SK-N-SH (cell line): ENCODE data around the gene HCN4. TPM values are rescaled to one million over a fixed set of nuclear protein-coding genes. Genes with fewer than 3 reads are reported as not detected.

Experiments
- CTCF ChIA-PET: fragments of 300-600, 350-600 bp; formaldehyde crosslinking; extraction: SDS; loops from one replicate; lab custom pipeline; 2021; lab: Yijun Ruan, JAX
- POLR2A ChIA-PET: fragments of 350-600 bp; sonication (Branson Sonifier 250); formaldehyde crosslinking; extraction: SDS; loops from one replicate; lab custom pipeline; 2020; ENCODE audit warnings: antibody characterized with exemption, inconsistent platforms; lab: Yijun Ruan, JAX
- DNase-seq: peaks from one replicate; pipeline ENCODE4 v3.0.0; 2012
- H2AFZ ChIP-seq: fragments of 200-600 bp; sonication (generic); 2 replicates; pipeline ENCODE4 v1.8.1; 2016; ENCODE audit warnings: antibody characterized with exemption, mild to moderate bottlenecking, low read depth
- H3F3A ChIP-seq: fragments of 200-600 bp; sonication (generic); replicated peaks from 2 replicates; pipeline ENCODE3; 2016; ENCODE audit warnings: antibody characterized with exemption, mild to moderate bottlenecking; ENCODE audit not compliant: insufficient read depth
- H3K27ac ChIP-seq, 2 experiments: fragments of 200-500 bp in 1 of 2; fragments of 200-600 bp in 1 of 2; sonication (Bioruptor generic) in 1 of 2; sonication (generic), shearing (Covaris generic) in 1 of 2; 2 replicates each; pipeline versions ENCODE4 v1.5.1 to v1.6.1; 2014 to 2016; ENCODE audit warnings: low read depth in 2 of 2, inconsistent platforms in 1 of 2, low read length in 1 of 2, mild to moderate bottlenecking in 1 of 2, mixed read lengths in 1 of 2
- H3K27me3 ChIP-seq: fragments of 200-600 bp; sonication (generic), shearing (Covaris generic); 2 replicates; pipeline ENCODE4 v1.6.1; 2016; ENCODE audit warnings: mixed run types; ENCODE audit not compliant: insufficient read depth
- H3K36me3 ChIP-seq, 2 experiments: fragments of 200-500 bp in 1 of 2; fragments of 200-600 bp in 1 of 2; sonication (Bioruptor generic) in 1 of 2; sonication (generic) in 1 of 2; replicated peaks in 1 of 2; 2 replicates each; pipeline versions ENCODE3 to v1.5.1; 2014 to 2016; ENCODE audit warnings: low read length in 1 of 2, mild to moderate bottlenecking in 1 of 2; ENCODE audit not compliant: insufficient read depth in 2 of 2, control insufficient read depth in 1 of 2
- H3K4me1 ChIP-seq, 2 experiments: fragments of 200-500 bp in 1 of 2; fragments of 200-600 bp in 1 of 2; sonication (Bioruptor generic) in 1 of 2; sonication (generic), shearing (Covaris generic) in 1 of 2; 2 replicates each; pipeline versions ENCODE4 v1.5.1 to v1.6.1; 2014 to 2016; ENCODE audit warnings: low read depth in 1 of 2, low read length in 1 of 2, mixed run types in 1 of 2; ENCODE audit not compliant: insufficient read depth in 2 of 2, control insufficient read depth in 1 of 2
- H3K4me2 ChIP-seq: fragments of 200-600 bp; sonication (generic), shearing (Covaris generic); 2 replicates; pipeline ENCODE4 v1.6.1; 2017; ENCODE audit warnings: mixed run types
- H3K4me3 ChIP-seq, 2 experiments: fragments of 200-500 bp in 1 of 2; fragments of 200-600 bp in 1 of 2; sonication (Bioruptor generic) in 1 of 2; sonication (generic), shearing (Covaris generic) in 1 of 2; 2 replicates each; pipeline versions ENCODE4 v1.5.1 to v1.8.1; 2014 to 2016; ENCODE audit warnings: low read depth in 2 of 2, inconsistent platforms in 1 of 2, low read length in 1 of 2, mild to moderate bottlenecking in 1 of 2, mixed read lengths in 1 of 2, moderate library complexity in 1 of 2
- H3K79me2 ChIP-seq: fragments of 200-600 bp; sonication (generic); 2 replicates; pipeline ENCODE4 v1.8.1; 2017; ENCODE audit warnings: mild to moderate bottlenecking; ENCODE audit not compliant: insufficient read depth
- H3K9ac ChIP-seq: fragments of 200-600 bp; sonication (generic); 2 replicates; pipeline ENCODE4 v1.6.1; 2017; ENCODE audit warnings: mixed run types
- H3K9me2 ChIP-seq: fragments of 200-600 bp; sonication (generic); 2 replicates; pipeline ENCODE4 v1.6.1; 2017; ENCODE audit warnings: mixed run types
- H3K9me3 ChIP-seq: fragments of 200-600 bp; sonication (generic); 2 replicates; pipeline ENCODE4 v1.6.1; 2017; ENCODE audit warnings: mixed run types, mild to moderate bottlenecking, moderate library complexity
- H4K20me1 ChIP-seq: fragments of 200-600 bp; sonication (generic); 2 replicates; pipeline ENCODE4 v1.6.1; 2017; ENCODE audit warnings: mild to moderate bottlenecking, mixed run types; ENCODE audit not compliant: insufficient read depth
- CHD2 ChIP-seq: fragments of 150-350 bp; IDR thresholded peaks from 2 replicates; pipeline ENCODE4 v1.6.1; 2018; ENCODE audit warnings: low read length; ENCODE audit not compliant: partially characterized antibody
- ELF1 ChIP-seq: IDR thresholded peaks from 2 replicates; pipeline ENCODE4 v1.4.0; 2012
- EZH2phosphoT487 ChIP-seq: fragments of 200-600 bp; sonication (generic); IDR thresholded peaks from 2 replicates; pipeline ENCODE4 v1.6.1; 2017; ENCODE audit warnings: low read depth, mixed run types, mild to moderate bottlenecking, antibody characterized with exemption, moderate library complexity, borderline replicate concordance
- FOSL2 ChIP-seq: IDR thresholded peaks from 2 replicates; pipeline ENCODE4 v1.4.0; 2012; ENCODE audit warnings: low read depth, mild to moderate bottlenecking, moderate library complexity, borderline replicate concordance
- GATA2 ChIP-seq: sonication (generic); formaldehyde crosslinking; IDR thresholded peaks from 2 replicates; pipeline ENCODE4 v1.5.0; 2020; ENCODE audit warnings: mild to moderate bottlenecking, missing genetic modification reagents
- MXI1 ChIP-seq: IDR thresholded peaks from 2 replicates; pipeline ENCODE4 v1.6.1; 2012; ENCODE audit warnings: mild to moderate bottlenecking, low read depth, low read length, improper control_type of control experiment
- NFIC ChIP-seq: IDR thresholded peaks from 2 replicates; pipeline ENCODE4 v1.4.0; 2012; ENCODE audit warnings: borderline replicate concordance
- POLR2AphosphoS5 ChIP-seq: IDR thresholded peaks from 2 replicates; pipeline ENCODE4 v1.6.1; 2012; ENCODE audit warnings: low read depth, low read length
- RAD21 ChIP-seq: IDR thresholded peaks from 2 replicates; pipeline ENCODE4 v1.6.1; 2012; ENCODE audit warnings: mild to moderate bottlenecking, low read length
- RFX5 ChIP-seq: IDR thresholded peaks from 2 replicates; pipeline ENCODE4 v1.6.1; 2012; ENCODE audit warnings: mild to moderate bottlenecking, improper control_type of control experiment, low read length
- RXRA ChIP-seq: IDR thresholded peaks from 2 replicates; pipeline ENCODE4 v1.4.0; 2012; ENCODE audit warnings: low read depth, mild to moderate bottlenecking, borderline replicate concordance
- SIN3A ChIP-seq: IDR thresholded peaks from 2 replicates; pipeline ENCODE4 v1.6.1; 2012; ENCODE audit warnings: low read depth, mild to moderate bottlenecking, low read length, moderate library complexity, borderline replicate concordance
- TCF12 ChIP-seq: IDR thresholded peaks from 2 replicates; pipeline ENCODE4 v1.4.0; 2012
- TEAD4 ChIP-seq: IDR thresholded peaks from 2 replicates; pipeline ENCODE4 v1.4.0; 2012; ENCODE audit warnings: mild to moderate bottlenecking, borderline replicate concordance; ENCODE audit not compliant: insufficient read depth
- YY1 ChIP-seq: IDR thresholded peaks from 2 replicates; pipeline ENCODE4 v1.4.0; 2012; ENCODE audit warnings: low read depth, mild to moderate bottlenecking
- WGBS: methylation state at CpG from one replicate; pipeline ENCODE4 v1.1.6; 2017; ENCODE audit warnings: low lambda C conversion rate; 5-methylcytosine and 5-hydroxymethylcytosine counted together
- polyA plus RNA-seq, 3 experiments: library from polyadenylated mRNA; depleted of rRNA; stranded (reverse); fragments of >200 nt; gene quantifications; 2 replicates each; pipeline ENCODE4 v1.2.3, GENCODE V29; 2012
- TF ChIP-seq, protein P1 (sequence below): fragments of 200-600 bp; sonication (generic); IDR thresholded peaks from 2 replicates; pipeline ENCODE4 v1.6.1; 2017; ENCODE audit warnings: antibody characterized with exemption, mild to moderate bottlenecking, moderate library complexity
- TF ChIP-seq, protein P2 (sequence below): IDR thresholded peaks from 2 replicates; pipeline ENCODE4 v1.4.0; 2012; ENCODE audit warnings: low read depth, borderline replicate concordance
- TF ChIP-seq, protein P3 (sequence below): fragments of 150-350 bp; IDR thresholded peaks from 2 replicates; pipeline ENCODE4 v1.6.1; 2016; ENCODE audit warnings: mild to moderate bottlenecking, low read depth, low read length
- TF ChIP-seq, protein P4 (sequence below): IDR thresholded peaks from 2 replicates; pipeline ENCODE4 v1.6.1; 2012; ENCODE audit warnings: mild to moderate bottlenecking, low read depth, low read length, moderate library complexity
- TF ChIP-seq, protein P5 (sequence below): IDR thresholded peaks from 2 replicates; pipeline ENCODE4; 2012

The HCN4 gene
- polyA plus RNA-seq, 1 of the 3 experiments (the other 2 are of a cell fraction), result not detected

DNA sequence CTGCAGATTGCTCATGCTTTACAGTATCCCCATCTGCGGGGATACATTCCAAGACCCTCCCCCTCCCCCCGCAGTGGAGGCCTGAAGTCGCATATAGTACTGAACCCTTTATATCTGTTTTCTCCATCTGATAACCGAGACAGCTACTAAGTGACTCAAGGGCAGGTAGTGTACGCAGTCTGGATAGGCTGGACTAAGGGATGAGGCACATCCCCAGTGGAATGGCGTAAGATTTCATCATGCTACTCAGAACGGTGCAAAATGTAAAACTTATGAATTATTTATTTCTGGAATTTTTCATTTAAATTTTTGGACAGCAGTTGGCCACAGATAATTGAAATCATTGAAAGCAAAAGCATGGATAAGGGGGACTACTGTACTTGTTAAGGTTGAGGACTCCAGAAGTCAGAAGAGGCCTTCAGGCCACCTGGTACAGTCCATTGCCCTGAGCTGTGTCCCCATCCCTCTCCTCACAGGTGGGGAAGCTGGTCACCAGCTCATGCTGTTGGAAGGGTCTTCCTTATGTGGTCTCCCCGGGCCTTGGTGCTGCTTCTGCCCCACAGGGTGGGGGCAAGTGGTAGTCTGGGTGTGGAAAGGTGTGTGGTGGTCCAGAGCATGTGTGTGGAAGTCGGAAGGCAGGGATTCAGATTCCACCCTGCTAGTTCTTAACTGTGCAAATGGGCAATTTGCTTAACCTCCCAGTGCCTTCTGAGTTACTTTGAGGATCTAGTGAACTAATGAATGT is 72.0 kb downstream of the HCN4 start (continued):
- TF ChIP-seq, protein P1, sequence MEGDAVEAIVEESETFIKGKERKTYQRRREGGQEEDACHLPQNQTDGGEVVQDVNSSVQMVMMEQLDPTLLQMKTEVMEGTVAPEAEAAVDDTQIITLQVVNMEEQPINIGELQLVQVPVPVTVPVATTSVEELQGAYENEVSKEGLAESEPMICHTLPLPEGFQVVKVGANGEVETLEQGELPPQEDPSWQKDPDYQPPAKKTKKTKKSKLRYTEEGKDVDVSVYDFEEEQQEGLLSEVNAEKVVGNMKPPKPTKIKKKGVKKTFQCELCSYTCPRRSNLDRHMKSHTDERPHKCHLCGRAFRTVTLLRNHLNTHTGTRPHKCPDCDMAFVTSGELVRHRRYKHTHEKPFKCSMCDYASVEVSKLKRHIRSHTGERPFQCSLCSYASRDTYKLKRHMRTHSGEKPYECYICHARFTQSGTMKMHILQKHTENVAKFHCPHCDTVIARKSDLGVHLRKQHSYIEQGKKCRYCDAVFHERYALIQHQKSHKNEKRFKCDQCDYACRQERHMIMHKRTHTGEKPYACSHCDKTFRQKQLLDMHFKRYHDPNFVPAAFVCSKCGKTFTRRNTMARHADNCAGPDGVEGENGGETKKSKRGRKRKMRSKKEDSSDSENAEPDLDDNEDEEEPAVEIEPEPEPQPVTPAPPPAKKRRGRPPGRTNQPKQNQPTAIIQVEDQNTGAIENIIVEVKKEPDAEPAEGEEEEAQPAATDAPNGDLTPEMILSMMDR, result no peak
- TF ChIP-seq, protein P2, sequence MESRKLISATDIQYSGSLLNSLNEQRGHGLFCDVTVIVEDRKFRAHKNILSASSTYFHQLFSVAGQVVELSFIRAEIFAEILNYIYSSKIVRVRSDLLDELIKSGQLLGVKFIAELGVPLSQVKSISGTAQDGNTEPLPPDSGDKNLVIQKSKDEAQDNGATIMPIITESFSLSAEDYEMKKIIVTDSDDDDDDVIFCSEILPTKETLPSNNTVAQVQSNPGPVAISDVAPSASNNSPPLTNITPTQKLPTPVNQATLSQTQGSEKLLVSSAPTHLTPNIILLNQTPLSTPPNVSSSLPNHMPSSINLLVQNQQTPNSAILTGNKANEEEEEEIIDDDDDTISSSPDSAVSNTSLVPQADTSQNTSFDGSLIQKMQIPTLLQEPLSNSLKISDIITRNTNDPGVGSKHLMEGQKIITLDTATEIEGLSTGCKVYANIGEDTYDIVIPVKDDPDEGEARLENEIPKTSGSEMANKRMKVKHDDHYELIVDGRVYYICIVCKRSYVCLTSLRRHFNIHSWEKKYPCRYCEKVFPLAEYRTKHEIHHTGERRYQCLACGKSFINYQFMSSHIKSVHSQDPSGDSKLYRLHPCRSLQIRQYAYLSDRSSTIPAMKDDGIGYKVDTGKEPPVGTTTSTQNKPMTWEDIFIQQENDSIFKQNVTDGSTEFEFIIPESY, result no peak
- TF ChIP-seq EZH2phosphoT487 (no peak), TCF12 (no peak), ELF1 (no peak)

DNA sequence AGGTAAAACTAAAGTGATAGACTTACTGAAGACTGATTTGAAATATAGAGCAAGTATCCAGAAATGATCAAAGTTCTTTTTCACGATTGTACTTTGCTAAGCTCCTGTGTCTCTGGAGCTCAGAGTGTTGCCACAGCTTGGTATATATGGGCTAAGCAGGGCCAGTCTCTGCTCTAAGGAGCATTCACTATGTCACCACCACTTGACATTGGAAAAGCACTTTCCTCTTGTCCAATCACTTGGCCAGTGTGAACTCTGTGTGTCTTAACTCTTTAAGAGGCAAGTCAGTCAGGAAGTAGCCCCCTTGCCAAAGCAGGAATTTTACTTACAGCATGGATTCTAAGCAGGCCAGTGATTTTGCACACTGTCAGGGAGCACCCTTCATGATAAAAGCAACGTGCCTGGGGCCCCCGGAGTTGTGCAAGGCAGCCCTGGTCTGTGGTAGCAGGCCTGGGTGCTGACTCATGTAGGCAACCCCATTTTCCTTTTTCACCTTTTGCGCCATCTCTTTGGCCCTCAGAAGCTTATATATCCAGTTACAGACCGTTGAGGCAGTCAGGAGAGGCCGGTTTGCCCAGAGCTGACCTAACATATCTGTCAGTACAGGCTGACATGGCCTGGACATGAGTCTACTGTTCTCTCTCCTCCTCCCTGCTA is 73.0 kb downstream of the HCN4 start:
- WGBS, result 88% methylated on average over 6 of the region's 6 CpGs
- H2AFZ ChIP-seq, result no peak overlapping the region
- no peaks in the 10 kb centered on the region for H4K20me1 ChIP-seq
- no peaks in the 10 kb centered on the region for H3K9me3 ChIP-seq
- no peak overlapping the region for H3K4me2 ChIP-seq
- no peak overlapping the region for H3K27ac ChIP-seq
- ChIA-PET CTCF (interaction anchor here (0.8 to 1.3 kb wide), 3 partner anchors 10 to 340 kb away, joined by 3 to 4 read pairs (median 3); no protein-coding TSS in a partner anchor), POLR2A (no interaction called here)
- no peaks in the 10 kb centered on the region for H3K4me1 ChIP-seq
- peaks cover 1 to 21% of the 10 kb centered on the region in 2 experiments for H3K36me3 ChIP-seq
- H3K79me2 ChIP-seq, result no peaks in the 10 kb centered on the region
- H3K9me2 ChIP-seq, result no peaks in the 10 kb centered on the region
- no peaks in the 10 kb centered on the region for H3K27me3 ChIP-seq
- H3F3A ChIP-seq, result no peaks in the 10 kb centered on the region
- H3K9ac ChIP-seq, result no peak overlapping the region
- DNase-seq, result no peak
- H3K4me3 ChIP-seq, result no peak overlapping the region
- TF ChIP-seq, protein P3, sequence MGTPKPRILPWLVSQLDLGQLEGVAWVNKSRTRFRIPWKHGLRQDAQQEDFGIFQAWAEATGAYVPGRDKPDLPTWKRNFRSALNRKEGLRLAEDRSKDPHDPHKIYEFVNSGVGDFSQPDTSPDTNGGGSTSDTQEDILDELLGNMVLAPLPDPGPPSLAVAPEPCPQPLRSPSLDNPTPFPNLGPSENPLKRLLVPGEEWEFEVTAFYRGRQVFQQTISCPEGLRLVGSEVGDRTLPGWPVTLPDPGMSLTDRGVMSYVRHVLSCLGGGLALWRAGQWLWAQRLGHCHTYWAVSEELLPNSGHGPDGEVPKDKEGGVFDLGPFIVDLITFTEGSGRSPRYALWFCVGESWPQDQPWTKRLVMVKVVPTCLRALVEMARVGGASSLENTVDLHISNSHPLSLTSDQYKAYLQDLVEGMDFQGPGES, result no peak
- TF ChIP-seq GATA2 (CRISPR knock-in tag) (no peak), RFX5 (no peak), YY1 (no peak), TEAD4 (no peak), RXRA (no peak), POLR2AphosphoS5 (no peak), MXI1 (no peak), EZH2phosphoT487 (no peak), CHD2 (no peak), RAD21 (no peak), NFIC (no peak), SIN3A (no peak), FOSL2 (no peak)
- TF ChIP-seq, protein P4, sequence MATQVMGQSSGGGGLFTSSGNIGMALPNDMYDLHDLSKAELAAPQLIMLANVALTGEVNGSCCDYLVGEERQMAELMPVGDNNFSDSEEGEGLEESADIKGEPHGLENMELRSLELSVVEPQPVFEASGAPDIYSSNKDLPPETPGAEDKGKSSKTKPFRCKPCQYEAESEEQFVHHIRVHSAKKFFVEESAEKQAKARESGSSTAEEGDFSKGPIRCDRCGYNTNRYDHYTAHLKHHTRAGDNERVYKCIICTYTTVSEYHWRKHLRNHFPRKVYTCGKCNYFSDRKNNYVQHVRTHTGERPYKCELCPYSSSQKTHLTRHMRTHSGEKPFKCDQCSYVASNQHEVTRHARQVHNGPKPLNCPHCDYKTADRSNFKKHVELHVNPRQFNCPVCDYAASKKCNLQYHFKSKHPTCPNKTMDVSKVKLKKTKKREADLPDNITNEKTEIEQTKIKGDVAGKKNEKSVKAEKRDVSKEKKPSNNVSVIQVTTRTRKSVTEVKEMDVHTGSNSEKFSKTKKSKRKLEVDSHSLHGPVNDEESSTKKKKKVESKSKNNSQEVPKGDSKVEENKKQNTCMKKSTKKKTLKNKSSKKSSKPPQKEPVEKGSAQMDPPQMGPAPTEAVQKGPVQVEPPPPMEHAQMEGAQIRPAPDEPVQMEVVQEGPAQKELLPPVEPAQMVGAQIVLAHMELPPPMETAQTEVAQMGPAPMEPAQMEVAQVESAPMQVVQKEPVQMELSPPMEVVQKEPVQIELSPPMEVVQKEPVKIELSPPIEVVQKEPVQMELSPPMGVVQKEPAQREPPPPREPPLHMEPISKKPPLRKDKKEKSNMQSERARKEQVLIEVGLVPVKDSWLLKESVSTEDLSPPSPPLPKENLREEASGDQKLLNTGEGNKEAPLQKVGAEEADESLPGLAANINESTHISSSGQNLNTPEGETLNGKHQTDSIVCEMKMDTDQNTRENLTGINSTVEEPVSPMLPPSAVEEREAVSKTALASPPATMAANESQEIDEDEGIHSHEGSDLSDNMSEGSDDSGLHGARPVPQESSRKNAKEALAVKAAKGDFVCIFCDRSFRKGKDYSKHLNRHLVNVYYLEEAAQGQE, result no peak
- TF ChIP-seq, protein P5, sequence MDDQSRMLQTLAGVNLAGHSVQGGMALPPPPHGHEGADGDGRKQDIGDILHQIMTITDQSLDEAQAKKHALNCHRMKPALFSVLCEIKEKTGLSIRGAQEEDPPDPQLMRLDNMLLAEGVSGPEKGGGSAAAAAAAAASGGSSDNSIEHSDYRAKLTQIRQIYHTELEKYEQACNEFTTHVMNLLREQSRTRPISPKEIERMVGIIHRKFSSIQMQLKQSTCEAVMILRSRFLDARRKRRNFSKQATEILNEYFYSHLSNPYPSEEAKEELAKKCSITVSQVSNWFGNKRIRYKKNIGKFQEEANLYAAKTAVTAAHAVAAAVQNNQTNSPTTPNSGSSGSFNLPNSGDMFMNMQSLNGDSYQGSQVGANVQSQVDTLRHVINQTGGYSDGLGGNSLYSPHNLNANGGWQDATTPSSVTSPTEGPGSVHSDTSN, result no peak
